Keratinocyte (primary cell): Measurements from ENCODE around the gene NHLRC2. TPM values are rescaled to one million over a fixed set of nuclear protein-coding genes. Genes with fewer than 3 reads are reported as not detected.

Source experiments
- DNase-seq: peaks from one replicate; pipeline ENCODE4 v3.0.0-alpha.2; 2011; ENCODE audit warnings: low read depth, missing footprints, low spot score
- FAIRE-seq: peaks from 2 replicates; lab custom pipeline; 2011; peaks lifted over from hg19 to GRCh38; lab: Jason Lieb, UNC
- H2AFZ ChIP-seq: 2 replicates; pipeline ENCODE4 v1.6.0; 2012; ENCODE audit warnings: low read length, control low read depth, inconsistent platforms; ENCODE audit not compliant: control insufficient read depth
- H3K27ac ChIP-seq: 2 replicates; pipeline ENCODE4 v1.5.1; 2011; ENCODE audit warnings: low read length; ENCODE audit not compliant: control insufficient read depth, insufficient read depth
- H3K27me3 ChIP-seq: 3 replicates; pipeline ENCODE4 v1.6.0; 2011; ENCODE audit warnings: low read length; ENCODE audit not compliant: control insufficient read depth, insufficient read depth; ENCODE audit errors: extremely low read depth
- H3K36me3 ChIP-seq, 2 experiments: 2 replicates in 1 of 2; 3 replicates in 1 of 2; pipeline ENCODE4 v1.5.1; 2011; ENCODE audit warnings: low read length in 2 of 2, mild to moderate bottlenecking in 1 of 2; ENCODE audit not compliant: control insufficient read depth in 2 of 2, insufficient read depth in 2 of 2; ENCODE audit errors: extremely low read depth in 1 of 2
- H3K4me1 ChIP-seq: 3 replicates; pipeline ENCODE4 v1.5.1; 2011; ENCODE audit warnings: low read length; ENCODE audit not compliant: control insufficient read depth, insufficient read depth; ENCODE audit errors: extremely low read depth
- H3K4me2 ChIP-seq: 3 replicates; pipeline ENCODE4 v1.6.0; 2011; ENCODE audit warnings: low read depth, low read length; ENCODE audit not compliant: control insufficient read depth, insufficient read depth; ENCODE audit errors: extremely low read depth
- H3K4me3 ChIP-seq, 3 experiments: fragments of 200-600 bp in 1 of 3; sonication (generic) in 1 of 3; 2 replicates in 2 of 3; 3 replicates in 1 of 3; pipeline ENCODE4 v1.5.1; 2011 to 2016; ENCODE audit warnings: low read length in 3 of 3, mild to moderate bottlenecking in 3 of 3, control low read depth in 2 of 3, inconsistent platforms in 1 of 3, low read depth in 1 of 3, mixed read lengths in 1 of 3, mixed run types in 1 of 3, moderate library complexity in 1 of 3; ENCODE audit not compliant: control insufficient read depth in 2 of 3, insufficient read depth in 2 of 3; ENCODE audit errors: extremely low read depth in 1 of 3
- H3K79me2 ChIP-seq: 2 replicates; pipeline ENCODE4 v1.6.0; 2012; ENCODE audit warnings: low read length; ENCODE audit not compliant: control insufficient read depth, insufficient read depth
- H3K9ac ChIP-seq: 3 replicates; pipeline ENCODE4 v1.6.0; 2011; ENCODE audit warnings: low read length; ENCODE audit not compliant: control insufficient read depth, insufficient read depth; ENCODE audit errors: extremely low read depth
- H3K9me1 ChIP-seq: 3 replicates; pipeline ENCODE4 v1.6.0; 2011; ENCODE audit warnings: low read length; ENCODE audit not compliant: control insufficient read depth, insufficient read depth; ENCODE audit errors: extremely low read depth
- H3K9me3 ChIP-seq: 2 replicates; pipeline ENCODE4 v1.5.1; 2012; ENCODE audit warnings: low read depth, low read length; ENCODE audit not compliant: control insufficient read depth
- H4K20me1 ChIP-seq: 3 replicates; pipeline ENCODE4 v1.6.0; 2011; ENCODE audit warnings: low read length; ENCODE audit not compliant: control insufficient read depth, insufficient read depth; ENCODE audit errors: extremely low read depth
- EZH2 ChIP-seq: IDR thresholded peaks from one replicate; pipeline ENCODE4 v1.6.1; 2012; ENCODE audit warnings: inconsistent platforms, mild to moderate bottlenecking, low read length, moderate library complexity
- dilution Hi-C: fragments of 300-500 bp; cut with MboI; formaldehyde crosslinking; loops from one replicate; pipeline ENCODE4 v1.7.0; 2020; ENCODE audit warnings: low sequenced_read_pairs; ENCODE audit not compliant: extremely low pct_ligation_motif_present
- polyA plus RNA-seq, 5 experiments: library from polyadenylated mRNA; depleted of rRNA in 3 of 5; stranded (reverse) in 3 of 5; stranded (forward) in 1 of 5; unstranded in 1 of 5; fragments of >200 nt; gene quantifications; 1 replicate in 1 of 5; 2 replicates in 3 of 5; 3 replicates in 1 of 5; pipeline versions ENCODE4 v1.2.1 to v1.2.3, GENCODE V29; 2011 to 2012; ENCODE audit warnings: missing spikeins in 2 of 5, low read depth in 1 of 5, low replicate concordance in 1 of 5
- TF ChIP-seq, protein P1 (sequence below), 3 experiments: IDR thresholded peaks in 1 of 3; conservative IDR thresholded peaks in 1 of 3; optimal IDR thresholded peaks in 1 of 3; 2 replicates in 2 of 3; 3 replicates in 1 of 3; pipeline versions ENCODE3 to v1.5.1; 2011; ENCODE audit warnings: low read length in 3 of 3, mild to moderate bottlenecking in 3 of 3, moderate library complexity in 2 of 3, control low read depth in 1 of 3, inconsistent platforms in 1 of 3; ENCODE audit not compliant: insufficient read depth in 2 of 3; ENCODE audit errors: extremely low read depth in 1 of 3

Gene NHLRC2
- polyA plus RNA-seq, 1 donor (not counting 4 experiments of a cell fraction or from before 2014, with no cell fraction given), result 7.5 TPM

DNA sequence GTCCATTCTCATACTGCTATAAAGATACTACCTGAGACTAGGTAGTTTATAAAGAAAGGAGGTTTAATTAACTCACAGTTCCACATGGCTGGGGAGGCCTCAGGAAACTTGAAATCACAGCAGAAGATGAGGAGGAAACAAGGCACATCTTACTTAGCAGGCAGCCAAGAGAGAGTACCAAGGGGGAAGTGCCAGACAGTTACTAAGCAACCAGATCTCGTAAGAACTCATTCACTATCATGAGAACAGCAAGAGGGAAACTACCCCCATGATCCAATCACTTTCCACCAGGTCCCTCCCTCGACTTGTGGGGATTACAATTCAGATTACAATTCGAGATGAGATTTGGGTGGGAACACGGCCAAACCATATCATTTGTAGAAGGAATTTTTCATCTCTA, 36.3 kb downstream of the NHLRC2 start:
- no peaks in the 10 kb centered on the region for H3K79me2 ChIP-seq
- no peaks in the 10 kb centered on the region for H3K27me3 ChIP-seq
- H3K4me1 ChIP-seq, result peaks cover 7% of the 10 kb centered on the region
- no peak for TF ChIP-seq EZH2
- TF ChIP-seq, protein P1, sequence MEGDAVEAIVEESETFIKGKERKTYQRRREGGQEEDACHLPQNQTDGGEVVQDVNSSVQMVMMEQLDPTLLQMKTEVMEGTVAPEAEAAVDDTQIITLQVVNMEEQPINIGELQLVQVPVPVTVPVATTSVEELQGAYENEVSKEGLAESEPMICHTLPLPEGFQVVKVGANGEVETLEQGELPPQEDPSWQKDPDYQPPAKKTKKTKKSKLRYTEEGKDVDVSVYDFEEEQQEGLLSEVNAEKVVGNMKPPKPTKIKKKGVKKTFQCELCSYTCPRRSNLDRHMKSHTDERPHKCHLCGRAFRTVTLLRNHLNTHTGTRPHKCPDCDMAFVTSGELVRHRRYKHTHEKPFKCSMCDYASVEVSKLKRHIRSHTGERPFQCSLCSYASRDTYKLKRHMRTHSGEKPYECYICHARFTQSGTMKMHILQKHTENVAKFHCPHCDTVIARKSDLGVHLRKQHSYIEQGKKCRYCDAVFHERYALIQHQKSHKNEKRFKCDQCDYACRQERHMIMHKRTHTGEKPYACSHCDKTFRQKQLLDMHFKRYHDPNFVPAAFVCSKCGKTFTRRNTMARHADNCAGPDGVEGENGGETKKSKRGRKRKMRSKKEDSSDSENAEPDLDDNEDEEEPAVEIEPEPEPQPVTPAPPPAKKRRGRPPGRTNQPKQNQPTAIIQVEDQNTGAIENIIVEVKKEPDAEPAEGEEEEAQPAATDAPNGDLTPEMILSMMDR (optimal IDR thresholded peaks at IDR 0.05 in 1 of 3, IDR thresholded peaks at IDR 0.05 in 1 of 3, conservative IDR thresholded peaks at IDR 0.05 in 1 of 3; ENCODE audit: extremely low read depth in 1 of 3, insufficient read depth in 2 of 3, low read length in 3 of 3), result no peak
- H3K36me3 ChIP-seq, result peaks cover 0 to 1% of the 10 kb centered on the region in 2 experiments
- no peak for FAIRE-seq
- no peak overlapping the region for H3K4me3 ChIP-seq
- H3K27ac ChIP-seq, result no peak overlapping the region
- H3K4me2 ChIP-seq, result no peak overlapping the region
- H3K9me1 ChIP-seq, result no peaks in the 10 kb centered on the region
- H3K9ac ChIP-seq, result no peak overlapping the region
- no peak for DNase-seq
- H2AFZ ChIP-seq, result no peak overlapping the region
- H4K20me1 ChIP-seq, result no peaks in the 10 kb centered on the region
- no peaks in the 10 kb centered on the region for H3K9me3 ChIP-seq
- dilution Hi-C loops, result no loop called here

DNA sequence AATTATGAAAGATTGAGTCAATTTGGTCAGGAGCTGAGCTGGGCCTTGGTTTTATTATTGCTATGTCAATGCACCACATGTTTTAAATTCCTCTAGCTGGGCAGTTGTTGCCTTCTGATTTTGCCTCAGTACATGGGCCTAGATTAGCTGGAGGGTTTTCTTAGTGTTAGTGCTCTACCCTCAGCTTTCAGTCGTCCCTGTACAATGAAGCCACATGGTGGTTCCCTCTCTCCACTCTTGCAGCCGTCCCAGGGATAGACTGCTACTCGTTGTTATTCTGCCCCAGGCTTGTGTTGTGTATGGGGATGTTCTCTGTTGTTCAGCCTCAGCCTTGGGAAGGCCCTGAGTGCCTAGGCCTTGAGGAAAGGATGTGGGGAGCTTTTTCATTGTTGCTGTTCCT, 37.0 kb downstream of the NHLRC2 start:
- no peak overlapping the region for H3K4me3 ChIP-seq
- dilution Hi-C loops, result no loop called here
- H3K9me3 ChIP-seq, result no peaks in the 10 kb centered on the region
- no peak overlapping the region for H3K4me2 ChIP-seq
- H3K27me3 ChIP-seq, result no peaks in the 10 kb centered on the region
- no peaks in the 10 kb centered on the region for H3K9me1 ChIP-seq
- no peaks in the 10 kb centered on the region for H4K20me1 ChIP-seq
- FAIRE-seq (no peak), DNase-seq (no peak)
- H3K36me3 ChIP-seq, result peaks cover 0 to 1% of the 10 kb centered on the region in 2 experiments
- H3K4me1 ChIP-seq, result peaks cover 7% of the 10 kb centered on the region
- no peak for TF ChIP-seq EZH2
- TF ChIP-seq, protein P1 (optimal IDR thresholded peaks at IDR 0.05 in 1 of 3, IDR thresholded peaks at IDR 0.05 in 1 of 3, conservative IDR thresholded peaks at IDR 0.05 in 1 of 3; ENCODE audit: extremely low read depth in 1 of 3, insufficient read depth in 2 of 3, low read length in 3 of 3), result peak in 1 of 3 experiments; percentile 8
- H3K9ac ChIP-seq, result no peak overlapping the region
- H3K27ac ChIP-seq, result no peak overlapping the region
- H2AFZ ChIP-seq, result no peak overlapping the region
- H3K79me2 ChIP-seq, result no peaks in the 10 kb centered on the region
